Urinary bladder (tissue), 4 donors: ENCODE data around the gene CHAF1B. TPM values are rescaled to one million over a fixed set of nuclear protein-coding genes. Genes with fewer than 3 reads are reported as not detected.
"Not testable (repeated sequence)": the region's sequence is repeated elsewhere in the genome, so short reads cannot be mapped to it uniquely, and the experiment has no call there.

Experiments used
- DNase-seq: peaks from one replicate; pipeline ENCODE4 v3.0.0-alpha.2; 2015; ENCODE audit errors: extremely low spot score
- H3K27ac ChIP-seq: one replicate; pipeline ENCODE4 v1.5.1; 2013; ENCODE audit warnings: low read depth, mild to moderate bottlenecking, moderate library complexity
- H3K36me3 ChIP-seq: one replicate; pipeline ENCODE4 v1.6.1; 2013; ENCODE audit warnings: mild to moderate bottlenecking, moderate library complexity; ENCODE audit not compliant: insufficient read depth
- H3K4me1 ChIP-seq: one replicate; pipeline ENCODE4 v1.6.1; 2013; ENCODE audit warnings: mild to moderate bottlenecking, moderate library complexity; ENCODE audit not compliant: insufficient read depth
- H3K4me3 ChIP-seq: one replicate; pipeline ENCODE4 v1.5.1; 2013; ENCODE audit warnings: low read depth, low read length
- WGBS: extraction: QIAGEN DNeasy Blood & Tissue Kit; methylation state at CpG from one replicate; pipeline ENCODE4 v1.1.7; 2013; 5-methylcytosine and 5-hydroxymethylcytosine counted together
- polyA plus RNA-seq: library from polyadenylated mRNA; stranded (reverse); fragments of 200-250 nt; gene quantifications from one replicate; pipeline ENCODE4 v1.2.3, GENCODE V29; 2013
- total RNA-seq: library from RNA; depleted of rRNA; stranded (reverse); fragments of >200 nt; gene quantifications from one replicate; pipeline ENCODE4 v1.2.3, GENCODE V29; 2014
- donor health status: healthy with polysubstance abuse.
- donor health status: healthy.

CHAF1B gene
- 2.5 TPM for total RNA-seq
- polyA plus RNA-seq = 1.3 TPM

DNA sequence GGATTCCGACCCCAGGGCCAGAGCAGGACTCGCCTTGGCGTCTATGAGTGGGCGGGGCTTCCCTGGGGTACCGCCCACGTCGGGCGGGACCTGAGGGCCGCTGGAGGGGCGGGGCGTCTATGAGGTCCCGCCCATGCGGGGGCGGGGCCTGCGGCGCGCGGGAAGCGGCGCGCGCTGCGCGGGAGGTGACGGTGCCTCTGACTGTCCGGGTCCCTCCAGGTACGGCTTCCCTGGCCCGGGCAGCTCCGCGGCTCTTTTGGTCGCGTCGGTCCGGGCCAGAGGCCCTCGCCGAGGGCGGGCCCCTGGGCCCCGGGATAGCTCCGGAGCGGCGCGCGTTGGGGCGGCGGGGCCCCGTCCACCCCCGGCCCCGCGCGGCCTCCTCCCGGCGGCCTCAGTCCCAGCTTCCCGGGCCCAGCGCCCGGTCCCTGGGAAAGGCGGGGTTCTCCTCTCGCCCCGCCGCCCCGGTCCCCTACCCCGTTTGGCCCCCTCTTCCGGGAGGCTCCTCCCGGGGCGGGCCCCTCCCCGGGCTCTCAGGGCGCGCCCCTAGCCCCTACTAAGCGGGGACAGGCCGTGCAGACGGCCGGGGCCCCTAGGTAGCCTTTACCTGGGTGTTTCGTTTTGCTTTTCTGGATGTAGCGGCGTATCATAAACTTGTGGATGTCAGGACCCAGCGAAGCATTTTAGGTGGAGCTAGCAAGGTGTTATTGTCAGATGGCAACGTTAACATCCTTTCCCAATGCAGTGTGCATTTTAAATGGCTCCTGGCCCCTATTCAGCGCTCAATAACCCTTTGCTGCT lies at the start of gene CHAF1B:
CHAF1B (plus strand) TSS at position 160 of the 798 bp plus-strand sequence. CDS start 745 bp downstream, outside the sequence.
- Histone ChIP-seq H3K27ac (no peak within 1 kb of the TSS), H3K4me3 (peak within 1 kb of the TSS; percentile 74), H3K4me1 (no peaks in the 10 kb centered on the region), H3K36me3 (peaks cover 2% of the 10 kb centered on the region)
- 1% methylated on average over 77 of the region's 77 CpGs for WGBS
- peak; percentile 48 for DNase-seq

DNA sequence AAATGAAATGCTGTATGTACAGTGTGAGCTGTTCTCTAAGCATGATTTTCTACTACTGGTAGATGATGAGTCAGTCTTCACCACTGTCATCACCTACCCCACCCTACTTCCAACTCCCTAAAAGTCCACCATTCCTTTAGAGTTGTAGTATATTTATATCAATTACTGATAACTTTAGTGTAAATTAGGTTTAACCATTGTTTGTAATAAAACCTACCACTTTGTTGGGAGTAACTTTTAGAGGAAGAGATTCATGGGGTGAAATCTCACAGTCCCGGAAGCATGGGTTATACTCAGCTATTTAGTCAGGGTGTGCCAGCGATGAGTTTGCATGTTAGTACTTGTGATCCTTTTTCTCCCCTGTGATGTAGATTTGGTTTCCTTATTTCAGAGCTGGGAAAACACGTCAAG lies 48.1 kb upstream of the CHAF1B start:
- no peaks in the 10 kb centered on the region for H3K4me1 ChIP-seq
- DNase-seq = no peak
- peaks cover 2% of the 10 kb centered on the region for H3K36me3 ChIP-seq
- H3K4me3 ChIP-seq = no peak overlapping the region
- peak overlapping the region; percentile 45 for H3K27ac ChIP-seq
- WGBS = 83% methylated on average over 3 of the region's 3 CpGs

DNA sequence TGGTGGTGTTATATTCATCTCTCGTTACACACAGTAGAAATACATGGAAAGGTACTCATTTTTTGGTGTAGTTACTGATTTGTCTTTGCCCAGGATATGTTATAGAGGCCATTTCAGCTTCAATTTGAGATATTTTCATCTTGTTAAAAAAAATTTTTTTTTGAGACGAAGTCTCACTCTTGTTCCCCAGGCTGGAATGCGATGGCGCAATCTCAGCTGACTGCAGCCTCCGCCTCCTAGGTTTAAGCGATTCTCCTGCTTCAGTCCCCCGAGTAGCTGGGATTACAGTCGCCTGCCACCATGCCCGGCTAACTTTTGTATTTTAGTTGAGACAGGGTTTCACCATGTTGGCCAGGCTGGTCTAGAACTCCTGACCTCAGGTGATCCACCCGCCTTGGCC lies 46.2 kb upstream of the CHAF1B start:
- WGBS = 97% methylated on average over 10 of the region's 10 CpGs

DNA sequence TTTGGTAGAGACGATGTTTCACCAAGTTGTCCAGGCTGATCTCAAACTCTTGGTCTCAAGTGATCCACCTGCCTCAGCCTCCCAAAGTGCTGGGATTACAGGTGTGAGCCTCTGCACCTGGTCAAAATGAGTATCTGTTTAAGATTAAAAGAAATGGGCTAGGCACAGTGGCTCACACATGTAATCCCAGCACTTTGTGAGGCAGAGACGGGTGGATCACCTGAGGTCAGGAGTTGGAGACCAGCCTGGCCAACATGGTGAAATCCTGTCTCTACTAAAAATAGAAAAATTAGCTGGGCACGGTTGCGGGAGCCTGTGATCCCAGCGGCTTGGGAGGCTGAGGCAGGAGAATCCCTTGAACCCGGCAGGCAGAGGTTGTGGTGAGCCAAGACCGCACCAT lies 42.6 kb upstream of the CHAF1B start:
- not testable (repeated sequence) for H3K4me3 ChIP-seq, DNase-seq, H3K36me3 ChIP-seq, H3K4me1 ChIP-seq, H3K27ac ChIP-seq
- WGBS = 94% methylated on average over 7 of the region's 7 CpGs

More for the DNA sequence above, 46.2 kb upstream of the CHAF1B start:
- no peak overlapping the region for H3K27ac ChIP-seq
- H3K4me1 ChIP-seq = no peaks in the 10 kb centered on the region
- H3K4me3 ChIP-seq = no peak overlapping the region
- peaks cover 3% of the 10 kb centered on the region for H3K36me3 ChIP-seq
- no peak for DNase-seq

DNA sequence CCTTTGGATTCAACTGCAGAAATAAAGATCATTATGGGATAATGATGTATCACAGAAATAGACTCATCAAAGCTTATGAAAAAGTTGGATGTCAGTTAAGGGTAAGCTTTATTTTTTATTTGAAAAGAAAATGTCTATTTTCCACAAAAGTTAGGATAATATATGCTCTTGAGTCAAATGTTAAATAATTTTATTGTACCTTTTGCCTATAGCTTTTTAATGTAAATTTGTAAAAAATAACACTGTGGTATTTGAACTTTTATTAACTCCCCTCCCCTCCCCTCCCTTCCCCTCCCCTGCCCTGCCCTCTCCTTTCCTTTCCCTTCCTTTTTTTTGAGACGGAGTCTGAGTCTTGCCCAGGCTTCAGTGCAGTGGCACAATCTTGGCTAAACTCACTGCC lies 40.3 kb upstream of the CHAF1B start:
- Histone ChIP-seq H3K4me3 (no peak overlapping the region), H3K4me1 (no peaks in the 10 kb centered on the region), H3K36me3 (peaks cover 6% of the 10 kb centered on the region), H3K27ac (no peak overlapping the region)
- 83% methylated on average over 1 of the region's 1 CpG for WGBS
- no peak for DNase-seq

DNA sequence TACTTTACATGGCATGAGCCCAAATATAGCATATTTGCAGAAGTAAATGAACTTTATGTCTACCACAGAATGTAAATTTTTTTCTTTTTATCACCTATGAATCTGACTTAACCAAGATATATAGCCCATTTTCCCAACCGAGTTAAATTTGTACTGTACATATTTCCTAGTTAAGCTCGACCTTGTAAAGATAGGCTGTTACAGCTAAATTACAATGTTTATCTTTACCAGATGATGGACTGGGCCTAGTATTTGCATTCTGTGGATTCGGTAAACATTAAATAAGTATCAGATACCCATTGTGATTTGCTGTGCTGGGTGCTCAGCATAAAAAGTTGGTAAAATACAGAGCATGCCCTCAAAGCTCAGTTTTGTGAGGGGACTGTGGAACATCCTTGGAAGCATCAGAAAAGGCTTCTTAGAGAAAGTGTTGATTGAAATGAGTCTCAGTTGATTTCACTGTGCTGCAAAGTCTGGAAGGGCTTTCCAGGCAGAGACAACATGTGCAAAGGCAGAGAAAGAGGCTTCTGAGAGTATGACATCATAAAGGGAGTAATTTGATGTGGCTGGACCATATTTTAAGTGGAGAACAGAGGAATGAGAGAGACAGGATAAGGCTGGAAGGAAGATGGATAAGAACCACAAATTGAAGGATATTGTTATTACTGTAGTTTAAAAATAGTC lies 37.8 kb upstream of the CHAF1B start:
- Histone ChIP-seq H3K4me3 (no peak overlapping the region), H3K27ac (no peak overlapping the region), H3K4me1 (no peaks in the 10 kb centered on the region), H3K36me3 (peaks cover 2% of the 10 kb centered on the region)
- 60% methylated on average over 3 of the region's 3 CpGs for WGBS
- DNase-seq = no peak

DNA sequence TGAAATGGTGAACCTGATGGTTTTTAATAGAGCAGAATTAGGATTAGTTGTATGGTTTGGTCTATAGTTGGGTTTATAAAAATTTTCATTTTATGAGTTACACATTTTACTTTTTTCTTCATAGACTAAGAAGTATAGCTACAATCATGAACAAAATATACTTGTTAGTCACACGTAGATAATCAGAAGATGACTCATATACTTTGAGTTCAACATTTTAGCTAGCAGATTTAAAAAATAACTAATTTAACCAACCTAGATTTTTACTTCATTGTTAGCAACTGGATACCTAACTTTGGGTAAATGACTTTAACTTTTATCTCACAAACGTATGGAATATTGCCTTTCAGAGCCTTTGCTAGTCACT lies 37.2 kb upstream of the CHAF1B start:
- Histone ChIP-seq H3K36me3 (peaks cover 5% of the 10 kb centered on the region), H3K27ac (no peak overlapping the region), H3K4me1 (no peaks in the 10 kb centered on the region), H3K4me3 (no peak overlapping the region)
- no peak for DNase-seq
- WGBS = 85% methylated on average over 2 of the region's 2 CpGs

DNA sequence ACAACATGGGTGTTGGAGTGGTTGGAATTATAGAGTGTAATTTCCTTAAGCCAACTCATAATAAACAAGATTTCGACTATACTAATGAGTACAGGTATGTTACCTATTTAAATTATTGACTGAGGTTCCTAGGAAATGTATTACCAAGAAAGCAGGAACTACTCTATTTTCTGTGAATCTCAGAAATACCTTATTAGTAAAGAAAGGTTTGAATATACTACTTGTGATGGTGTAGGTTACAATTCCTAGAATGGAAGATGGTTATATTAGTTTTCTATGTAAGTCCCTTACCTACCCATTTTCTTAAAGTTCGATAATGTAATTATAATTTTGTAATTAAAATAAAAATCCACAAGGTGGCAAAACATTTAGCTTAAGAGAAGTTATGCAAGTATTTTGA lies 35.9 kb upstream of the CHAF1B start:
- no peak overlapping the region for H3K27ac ChIP-seq
- H3K36me3 ChIP-seq = peaks cover 5% of the 10 kb centered on the region
- DNase-seq = no peak
- over 99% methylated on average over 2 of the region's 2 CpGs for WGBS
- no peak overlapping the region for H3K4me3 ChIP-seq
- H3K4me1 ChIP-seq = no peaks in the 10 kb centered on the region

DNA sequence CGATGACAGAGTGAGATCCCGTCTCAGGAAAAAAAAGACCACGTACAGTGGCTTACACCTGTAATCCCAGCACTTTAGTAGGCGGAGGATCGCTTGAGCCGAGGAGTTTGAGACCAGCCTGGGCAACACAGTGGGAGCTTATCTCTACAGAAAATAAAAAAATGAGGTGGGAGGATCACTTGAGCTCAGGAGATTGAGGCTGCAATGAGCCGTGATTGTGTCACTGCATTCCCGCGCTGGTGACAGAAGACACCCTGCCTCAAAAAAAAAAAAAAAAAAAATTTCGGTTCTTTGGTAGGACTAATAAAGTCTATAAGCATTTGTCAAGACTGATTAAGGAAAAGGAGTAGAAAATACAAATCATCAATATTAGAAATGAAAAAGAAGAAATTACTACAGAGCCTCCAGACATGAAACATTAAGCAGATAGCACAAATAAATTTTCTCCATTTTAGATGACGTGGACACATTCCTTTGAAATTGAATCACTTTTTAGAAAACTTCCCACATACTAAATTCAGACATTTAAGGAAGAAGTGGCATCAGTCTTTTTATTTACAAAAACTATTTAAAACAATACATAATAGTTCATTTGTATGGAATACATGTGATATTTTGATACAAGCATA lies 34.8 kb upstream of the CHAF1B start:
- WGBS = 85% methylated on average over 11 of the region's 11 CpGs
- DNase-seq = no peak

DNA sequence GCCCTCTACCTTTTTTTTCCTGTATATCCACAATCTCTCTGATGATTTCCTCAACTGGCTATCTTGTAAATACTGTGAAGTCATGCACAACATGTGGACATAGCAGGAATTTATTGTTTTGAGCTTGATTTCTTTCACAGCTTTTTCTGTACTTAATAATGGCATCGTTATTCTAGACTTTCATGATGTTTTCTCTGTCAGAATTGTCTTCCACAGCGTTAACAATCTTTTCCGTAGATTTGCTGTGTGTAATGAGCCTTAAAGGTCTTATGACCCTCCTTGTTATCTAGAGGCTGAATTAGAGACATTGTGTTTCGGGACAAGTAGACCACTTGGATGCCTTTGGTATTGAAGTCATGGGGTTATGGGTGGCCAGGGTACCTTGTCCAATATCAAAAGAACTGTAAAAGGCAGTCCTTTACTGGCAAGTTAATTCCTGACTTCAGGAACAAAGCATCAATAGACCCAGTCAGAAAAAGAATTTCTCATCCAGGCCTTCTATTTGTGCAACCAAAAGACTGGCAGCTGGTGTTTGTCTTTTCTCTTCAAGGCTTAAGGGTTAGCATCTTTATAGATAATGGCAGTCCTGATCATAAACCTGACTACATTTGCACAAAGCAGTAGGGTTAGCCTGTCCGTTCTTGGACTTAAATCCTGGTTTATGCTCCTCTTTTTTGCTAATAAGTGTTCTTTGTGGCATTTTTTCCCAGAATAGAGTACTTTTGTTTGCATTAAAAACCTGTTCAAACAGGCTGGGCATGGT lies 30.1 kb upstream of the CHAF1B start:
- H3K4me3 ChIP-seq = no peak overlapping the region
- H3K4me1 ChIP-seq = no peaks in the 10 kb centered on the region
- 67% methylated on average over 5 of the region's 5 CpGs for WGBS
- peaks cover 5% of the 10 kb centered on the region for H3K36me3 ChIP-seq
- H3K27ac ChIP-seq = no peak overlapping the region
- no peak for DNase-seq

More for the DNA sequence above, 34.8 kb upstream of the CHAF1B start:
- no peak overlapping the region for H3K27ac ChIP-seq
- H3K4me3 ChIP-seq = no peak overlapping the region
- no peaks in the 10 kb centered on the region for H3K4me1 ChIP-seq
- H3K36me3 ChIP-seq = peaks cover 7% of the 10 kb centered on the region

DNA sequence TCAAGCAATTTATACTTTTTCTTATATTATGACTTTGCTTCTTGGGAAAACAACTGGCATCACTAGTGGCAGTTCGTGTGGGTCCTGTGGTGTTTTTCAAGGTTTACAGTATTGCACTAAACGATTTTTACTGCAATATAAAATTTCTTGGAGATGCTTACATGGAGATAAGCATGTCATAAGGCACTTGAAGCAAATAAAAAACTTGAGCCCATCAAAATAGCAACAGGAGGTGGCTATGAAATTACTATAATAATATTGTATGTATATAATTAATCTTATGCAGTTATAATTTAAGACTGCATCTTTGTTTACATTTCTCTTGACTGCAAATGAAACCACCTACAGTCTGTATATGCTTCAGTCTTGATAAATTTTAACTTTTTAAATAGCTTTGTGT lies 29.3 kb upstream of the CHAF1B start:
- H3K27ac ChIP-seq = no peak overlapping the region
- peaks cover 5% of the 10 kb centered on the region for H3K36me3 ChIP-seq
- 37% methylated on average over 2 of the region's 2 CpGs for WGBS
- H3K4me3 ChIP-seq = no peak overlapping the region
- H3K4me1 ChIP-seq = no peaks in the 10 kb centered on the region
- DNase-seq = no peak

DNA sequence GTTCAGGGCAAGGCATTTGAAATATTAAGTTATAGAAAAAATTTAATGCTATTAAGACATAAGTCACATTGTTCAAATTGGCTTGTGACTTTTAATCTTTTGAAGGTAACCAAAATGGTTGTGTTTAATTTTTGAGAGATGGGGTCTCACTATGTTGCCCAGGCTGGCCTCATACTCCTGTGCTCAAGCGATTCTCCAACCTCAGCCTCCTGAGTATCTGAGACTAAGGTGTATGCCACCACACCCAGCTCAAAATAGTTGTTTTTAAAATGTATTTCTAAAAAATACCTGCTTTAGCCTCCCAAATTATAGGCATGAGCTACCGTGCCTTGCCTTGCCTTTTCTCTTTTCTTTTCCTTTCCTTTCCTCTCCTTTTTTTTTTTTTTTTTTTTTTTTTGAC lies 26.0 kb upstream of the CHAF1B start:
- peaks cover 8% of the 10 kb centered on the region for H3K36me3 ChIP-seq
- no peak overlapping the region for H3K27ac ChIP-seq
- 96% methylated on average over 2 of the region's 2 CpGs for WGBS
- no peaks in the 10 kb centered on the region for H3K4me1 ChIP-seq
- no peak for DNase-seq
- no peak overlapping the region for H3K4me3 ChIP-seq

DNA sequence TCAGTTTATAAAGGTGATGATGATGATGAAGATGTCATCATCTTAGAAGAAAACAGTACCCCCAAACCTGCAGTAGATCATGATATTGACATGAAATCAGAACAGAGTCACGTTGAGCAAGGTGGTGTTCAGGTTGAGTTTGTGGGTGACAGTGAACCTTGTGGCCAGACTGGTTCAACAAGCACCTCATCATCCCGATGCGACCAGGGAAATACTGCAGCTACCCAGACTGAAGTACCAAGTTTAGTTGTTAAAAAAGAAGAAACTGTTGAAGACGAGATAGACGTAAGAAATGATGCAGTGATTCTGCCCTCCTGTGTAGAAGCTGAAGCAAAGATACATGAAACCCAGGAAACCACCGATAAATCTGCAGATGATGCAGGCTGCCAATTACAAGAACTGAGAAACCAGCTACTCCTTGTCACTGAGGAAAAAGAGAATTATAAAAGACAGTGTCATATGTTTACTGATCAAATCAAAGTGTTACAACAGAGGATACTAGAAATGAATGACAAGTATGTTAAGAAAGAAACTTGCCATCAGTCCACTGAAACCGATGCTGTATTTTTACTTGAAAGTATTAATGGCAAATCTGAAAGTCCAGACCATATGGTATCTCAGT lies 16.0 kb upstream of the CHAF1B start:
- no peak overlapping the region for H3K27ac ChIP-seq
- H3K4me3 ChIP-seq = no peak overlapping the region
- no peaks in the 10 kb centered on the region for H3K4me1 ChIP-seq
- peaks cover 12% of the 10 kb centered on the region for H3K36me3 ChIP-seq
- 91% methylated on average over 7 of the region's 7 CpGs for WGBS
- DNase-seq = no peak
